ENCODE results near the gene USP46.

GRCh38 chr4:52588771-52589591 is 70.1 kb downstream of the USP46 start:
- TF ChIP-seq CTCF (conservative IDR thresholded peaks at IDR 0.05 in 1 of 2, IDR thresholded peaks at IDR 0.05 in 1 of 2; ENCODE audit: extremely low read depth in 1 of 2, insufficient read depth in 1 of 2, low read depth in 1 of 2, low read length in 2 of 2) (no peak), EZH2 (IDR thresholded peaks at IDR 0.05; ENCODE audit: borderline replicate concordance, low read length) (no peak)
